Naive thymus-derived CD4-positive, alpha-beta T cell (primary cell): ENCODE results near the gene ALAS1. TPM values are rescaled to one million over a fixed set of nuclear protein-coding genes. Genes with fewer than 3 reads are reported as not detected.

Source experiments
- ATAC-seq: fragments of 150-1000 bp; cut with Tn5 transposase; 2 replicates; pipeline ENCODE4 v1.10.0; 2021; ENCODE audit warnings: mild to moderate bottlenecking, moderate library complexity
- CTCF ChIA-PET: fragments of 350-600 bp; sonication (Branson Sonifier 250); formaldehyde crosslinking; loops from one replicate; lab custom pipeline; 2021; ENCODE audit warnings: antibody characterized with exemption; lab: Charles Lee
- POLR2A ChIA-PET: fragments of 350-600 bp; sonication (Branson Sonifier 250); formaldehyde crosslinking; loops from one replicate; lab custom pipeline; 2021; ENCODE audit warnings: antibody characterized with exemption, inconsistent platforms; lab: Charles Lee
- DNase-seq, 9 donors: peaks; one replicate each; pipeline versions ENCODE4 v3.0.0 to v3.0.0-alpha.2; 2020 to 2022; ENCODE audit warnings: mixed read lengths in 1 of 9
- H3K27ac ChIP-seq: one replicate; pipeline ENCODE4 v1.7.0; 2013; ENCODE audit warnings: mild to moderate bottlenecking, low read depth, low read length, moderate library complexity
- H3K27me3 ChIP-seq, 2 donors: one replicate each; pipeline ENCODE4 v1.7.0; 2013; ENCODE audit warnings: low read length in 2 of 2, mild to moderate bottlenecking in 2 of 2, moderate library complexity in 2 of 2; ENCODE audit not compliant: control insufficient read depth in 2 of 2, insufficient read depth in 2 of 2
- H3K36me3 ChIP-seq, 3 experiments: 1 replicate in 2 of 3; 2 replicates in 1 of 3; pipeline ENCODE4 v1.7.0; 2013; ENCODE audit warnings: low read length in 3 of 3, mild to moderate bottlenecking in 3 of 3, moderate library complexity in 1 of 3; ENCODE audit not compliant: insufficient read depth in 3 of 3, control insufficient read depth in 2 of 3
- H3K4me1 ChIP-seq, 2 donors: one replicate each; pipeline ENCODE4 v1.7.0; 2013; ENCODE audit warnings: low read length in 2 of 2, mild to moderate bottlenecking in 2 of 2, moderate library complexity in 1 of 2; ENCODE audit not compliant: control insufficient read depth in 2 of 2, insufficient read depth in 2 of 2
- H3K4me3 ChIP-seq: 2 replicates; pipeline ENCODE4 v1.7.0; 2013; ENCODE audit warnings: mild to moderate bottlenecking, low read length
- H3K9me3 ChIP-seq, 3 experiments: 1 replicate in 2 of 3; 2 replicates in 1 of 3; pipeline ENCODE4 v1.7.0; 2013; ENCODE audit warnings: low read length in 3 of 3; ENCODE audit not compliant: control insufficient read depth in 2 of 3
- H3K27ac Mint-ChIP-seq, 9 donors: one replicate each; pipeline ENCODE4 v1.8.0; 2020 to 2022; ENCODE audit warnings: mixed read lengths in 9 of 9, mild to moderate bottlenecking in 8 of 9, moderate library complexity in 5 of 9, inconsistent platforms in 2 of 9
- H3K27me3 Mint-ChIP-seq, 5 donors: one replicate each; pipeline ENCODE4 v1.8.0; 2021 to 2022; ENCODE audit warnings: mixed read lengths in 5 of 5, mild to moderate bottlenecking in 1 of 5
- H3K36me3 Mint-ChIP-seq, 5 donors: one replicate each; pipeline ENCODE4 v1.8.0; 2020 to 2022; ENCODE audit warnings: mixed read lengths in 5 of 5, mild to moderate bottlenecking in 3 of 5, inconsistent platforms in 1 of 5
- H3K4me1 Mint-ChIP-seq, 7 donors: one replicate each; pipeline ENCODE4 v1.8.0; 2020 to 2022; ENCODE audit warnings: mixed read lengths in 7 of 7, mild to moderate bottlenecking in 3 of 7, inconsistent platforms in 1 of 7
- H3K4me3 Mint-ChIP-seq, 10 donors: one replicate each; pipeline ENCODE4 v1.8.0; 2020 to 2022; ENCODE audit warnings: mild to moderate bottlenecking in 10 of 10, mixed read lengths in 10 of 10, moderate library complexity in 6 of 10, inconsistent platforms in 2 of 10
- H3K9me3 Mint-ChIP-seq, 11 donors: one replicate each; pipeline ENCODE4 v1.8.0; 2020 to 2022; ENCODE audit warnings: mixed read lengths in 11 of 11, mild to moderate bottlenecking in 4 of 11, inconsistent platforms in 1 of 11, moderate library complexity in 1 of 11
- intact Hi-C, 2 donors: fragments of 100-400 bp; cut with micrococcal nuclease; formaldehyde crosslinking; loops; one replicate each; pipeline ENCODE4 v1.15.1; 2023
- polyA plus RNA-seq, 2 donors: library from polyadenylated mRNA; unstranded; fragments of 300-500 nt; fragmentation: Illumina TruSeq; gene quantifications; one replicate each; pipeline ENCODE4 v1.2.3, GENCODE V29; 2021
- total RNA-seq, 6 experiments: library from RNA in 5 of 6; stranded (reverse) in 5 of 6; gene quantifications; 1 replicate in 5 of 6; 2 replicates in 1 of 6; pipeline ENCODE4 v1.2.3 and lab custom pipeline; 2021 to 2026

Gene ALAS1
- total and polyA plus RNA-seq, 7 experiments from 2014 or later, result 12.6 to 74.3 (median 27.4) TPM

- CTCF ChIA-PET, result interaction anchor here (0.6 to 5.8 kb wide), 22 partner anchors 9 to 877 kb away, joined by 3 to 92 read pairs (median 7); partner anchors contain the start of genes GLYCTK and WDR82
- H3K4me3 ChIP-seq, result no peak overlapping the region
- H3K36me3 ChIP-seq, result peaks cover 5 to 72% (median 32%) of the 10 kb centered on the region in 3 experiments
- Mint-ChIP-seq H3K4me1 (peaks cover 40 to 64% (median 58%) of the 10 kb centered on the region in 7 donors), H3K27me3 (no peaks in the 10 kb centered on the region), H3K27ac (peak overlapping the region in 7 of 9 donors; percentile 15 to 88 (median 76)), H3K36me3 (peaks cover 0 to 19% (median 6%) of the 10 kb centered on the region in 5 donors), H3K4me3 (peak overlapping the region in 1 of 10 donors; percentile 57), H3K9me3 (no peaks in the 10 kb centered on the region)
- no peaks in the 10 kb centered on the region for H3K27me3 ChIP-seq
- H3K4me1 ChIP-seq, result peaks cover 15 to 36% of the 10 kb centered on the region in 2 donors
- no peak for ATAC-seq
- DNase-seq, result no peak
- POLR2A ChIA-PET, result interaction anchor here (0.6 to 46.3 kb wide), 9 partner anchors 8 to 109 kb away, joined by 3 to 1418 read pairs (median 3); partner anchors contain the start of genes GLYCTK, TLR9 and WDR82
- intact Hi-C loops, result loop anchor here (1.0 kb wide), 4 partner anchors 8 to 216 kb away; partner anchors contain the start of gene TWF2 (in 1 of the 2)
- no peaks in the 10 kb centered on the region for H3K9me3 ChIP-seq
- peak overlapping the region; percentile 42 for H3K27ac ChIP-seq
These were observed 33.0 kb downstream of the ALAS1 start for GRCh38 chr3:52230889-52231499.

GRCh38 chr3:52231502-52232278 is 33.7 kb downstream of the ALAS1 start:
- H3K4me3 Mint-ChIP-seq, result peak overlapping the region; percentile 20 to 69 (median 53)
- peaks cover 5 to 72% (median 32%) of the 10 kb centered on the region in 3 experiments for H3K36me3 ChIP-seq
- ATAC-seq (peak; percentile 91), DNase-seq (peak; percentile 77 to 96 (median 88))
- H3K4me3 ChIP-seq, result no peak overlapping the region
- intact Hi-C loops, result loop anchor here (1.0 kb wide), 4 partner anchors 8 to 216 kb away; partner anchors contain the start of gene TWF2 (in 1 of the 2)
- no peaks in the 10 kb centered on the region for H3K9me3 Mint-ChIP-seq
- H3K4me1 ChIP-seq, result peaks cover 22 to 35% of the 10 kb centered on the region in 2 donors
- peak overlapping the region; percentile 42 for H3K27ac ChIP-seq
- H3K4me1 Mint-ChIP-seq, result peaks cover 40 to 63% (median 58%) of the 10 kb centered on the region in 7 donors
- peaks cover 0 to 19% (median 6%) of the 10 kb centered on the region in 5 donors for H3K36me3 Mint-ChIP-seq
- H3K9me3 ChIP-seq, result no peaks in the 10 kb centered on the region
- POLR2A ChIA-PET, result interaction anchor here (0.6 to 46.3 kb wide), 11 partner anchors 9 to 217 kb away, joined by 3 to 1418 read pairs (median 3); partner anchors contain the start of genes GLYCTK, TLR9 and WDR82
- no peaks in the 10 kb centered on the region for H3K27me3 ChIP-seq
- H3K27me3 Mint-ChIP-seq, result no peaks in the 10 kb centered on the region
- CTCF ChIA-PET, result interaction anchor here (0.6 to 5.8 kb wide), 26 partner anchors 9 to 227 kb away, joined by 3 to 92 read pairs (median 5); partner anchors contain the start of genes GLYCTK and WDR82
- H3K27ac Mint-ChIP-seq, result peak overlapping the region; percentile 15 to 88 (median 80)

- no peaks in the 10 kb centered on the region for H3K27me3 Mint-ChIP-seq
- ChIA-PET POLR2A (interaction anchor here (0.7 to 46.3 kb wide), 9 partner anchors 9 to 216 kb away, joined by 3 to 1418 read pairs (median 4); partner anchors contain the start of genes GLYCTK, TLR9 and WDR82), CTCF (interaction anchor here (0.6 to 5.8 kb wide), 23 partner anchors 11 to 228 kb away, joined by 3 to 92 read pairs (median 5); partner anchors contain the start of genes GLYCTK and WDR82)
- Histone ChIP-seq H3K27ac (peak overlapping the region; percentile 62), H3K36me3 (peaks cover 5 to 71% (median 32%) of the 10 kb centered on the region in 3 experiments), H3K27me3 (no peaks in the 10 kb centered on the region), H3K4me3 (no peak overlapping the region), H3K4me1 (peaks cover 29 to 39% of the 10 kb centered on the region in 2 donors), H3K9me3 (no peaks in the 10 kb centered on the region)
- peak overlapping the region in 8 of 10 donors; percentile 13 to 57 (median 38) for H3K4me3 Mint-ChIP-seq
- no peaks in the 10 kb centered on the region for H3K9me3 Mint-ChIP-seq
- ATAC-seq (no peak), DNase-seq (peak in 5 of 9 donors; percentile 10 to 57 (median 43))
- intact Hi-C loops, result no loop called here
- peak overlapping the region; percentile 32 to 85 (median 72) for H3K27ac Mint-ChIP-seq
- peaks cover 40 to 63% (median 62%) of the 10 kb centered on the region in 7 donors for H3K4me1 Mint-ChIP-seq
- H3K36me3 Mint-ChIP-seq, result peaks cover 0 to 19% (median 6%) of the 10 kb centered on the region in 5 donors
These were observed 34.5 kb downstream of the ALAS1 start for GRCh38 chr3:52232279-52233107.

- Histone ChIP-seq H3K36me3 (peaks cover 5 to 65% (median 32%) of the 10 kb centered on the region in 3 experiments), H3K9me3 (no peaks in the 10 kb centered on the region), H3K27ac (peak overlapping the region; percentile 62), H3K4me1 (peaks cover 35 to 46% of the 10 kb centered on the region in 2 donors), H3K4me3 (no peak overlapping the region), H3K27me3 (no peaks in the 10 kb centered on the region)
- Mint-ChIP-seq H3K4me3 (peak overlapping the region in 5 of 10 donors; percentile 32 to 65 (median 46)), H3K4me1 (peaks cover 40 to 68% (median 65%) of the 10 kb centered on the region in 7 donors), H3K36me3 (peaks cover 0 to 19% (median 6%) of the 10 kb centered on the region in 5 donors), H3K9me3 (no peaks in the 10 kb centered on the region), H3K27ac (peak overlapping the region; percentile 18 to 83 (median 72)), H3K27me3 (no peaks in the 10 kb centered on the region)
- no peak for ATAC-seq
- intact Hi-C loops, result no loop called here
- DNase-seq, result no peak
- ChIA-PET POLR2A (interaction anchor here (0.6 to 46.3 kb wide), 8 partner anchors 11 to 215 kb away, joined by 3 to 1418 read pairs (median 6); partner anchors contain the start of genes GLYCTK, TLR9 and WDR82), CTCF (interaction anchor here (0.7 to 11.1 kb wide), 12 partner anchors 13 to 214 kb away, joined by 3 to 126 read pairs (median 8); partner anchors contain the start of gene WDR82)
These were observed 35.2 kb downstream of the ALAS1 start for GRCh38 chr3:52233108-52233591.

- no peak for ATAC-seq
- Mint-ChIP-seq H3K27me3 (no peaks in the 10 kb centered on the region), H3K9me3 (no peaks in the 10 kb centered on the region), H3K27ac (peak overlapping the region in 8 of 9 donors; percentile 38 to 90 (median 68)), H3K4me3 (peak overlapping the region in 6 of 10 donors; percentile 5 to 65 (median 45)), H3K4me1 (peaks cover 40 to 73% (median 70%) of the 10 kb centered on the region in 7 donors), H3K36me3 (peaks cover 0 to 19% (median 6%) of the 10 kb centered on the region in 5 donors)
- DNase-seq, result no peak
- ChIA-PET POLR2A (interaction anchor here (0.6 to 46.3 kb wide), 7 partner anchors 11 to 105 kb away, joined by 3 to 1418 read pairs (median 10); partner anchors contain the start of genes GLYCTK, TLR9 and WDR82), CTCF (interaction anchor here (0.5 to 11.1 kb wide), 7 partner anchors 14 to 531 kb away, joined by 3 to 126 read pairs (median 5); partner anchors contain the start of gene WDR82)
- peak overlapping the region; percentile 22 for H3K27ac ChIP-seq
- H3K27me3 ChIP-seq, result no peaks in the 10 kb centered on the region
- intact Hi-C loops, result no loop called here
- H3K4me1 ChIP-seq, result peaks cover 39 to 49% of the 10 kb centered on the region in 2 donors
- H3K4me3 ChIP-seq, result no peak overlapping the region
- H3K9me3 ChIP-seq, result no peaks in the 10 kb centered on the region
- peaks cover 5 to 56% (median 31%) of the 10 kb centered on the region in 3 experiments for H3K36me3 ChIP-seq
These were observed 36.0 kb downstream of the ALAS1 start for GRCh38 chr3:52233968-52234367.
